ENCODE measurements around the gene TNF.

The TNF gene

GRCh38 chr6:31573239-31574105 is 1.9 kb upstream of the TNF start:
- no peak for DNase-seq

GRCh38 chr6:31574106-31575061 is 981 bp upstream of the TNF start:
- no peak for DNase-seq

GRCh38 chr6:31575952-31576685 is 754 bp downstream of the TNF start:
- no peak for DNase-seq

- no peak for DNase-seq
Measured at GRCh38 chr6:31576897-31577578, 1.7 kb downstream of the TNF start.

- no peak for DNase-seq
Measured at GRCh38 chr6:31577579-31577966, 2.2 kb downstream of the TNF start.

- DNase-seq: no peak
Measured at GRCh38 chr6:31578184-31579118, 3.1 kb downstream of the TNF start.

GRCh38 chr6:31579119-31579505 is 3.7 kb downstream of the TNF start:
- no peak for DNase-seq

- no peak for DNase-seq
Measured at GRCh38 chr6:31579546-31580437, 4.4 kb downstream of the TNF start.

- no peak for DNase-seq
Measured at GRCh38 chr6:31580438-31580740, 5.0 kb downstream of the TNF start.

GRCh38 chr6:31580807-31581433 is 5.6 kb downstream of the TNF start:
- peak; percentile 91 for DNase-seq

- no peak for DNase-seq
Measured at GRCh38 chr6:31581434-31582229, 6.3 kb downstream of the TNF start.

GRCh38 chr6:31582230-31582643 is 6.9 kb downstream of the TNF start, which contains the start of gene LTB:
Gene LTB (minus strand): TSS chr6:31582424. CDS start chr6:31582417, 7 bp downstream.
- DNase-seq: no peak

GRCh38 chr6:31585491-31585890 is 10.1 kb downstream of the TNF start:
- DNase-seq: no peak

GRCh38 chr6:31586008-31586407 is 10.6 kb downstream of the TNF start, which contains the start of gene LST1:
Gene LST1 (plus strand): TSS chr6:31586277. CDS start chr6:31587300, 1,023 bp downstream.
- DNase-seq: no peak

- no peak for DNase-seq
Measured at GRCh38 chr6:31586599-31587281, 11.4 kb downstream of the TNF start.

GRCh38 chr6:31587791-31588777 is 12.7 kb downstream of the TNF start:
- no peak for DNase-seq
